A549 (cell line): ENCODE results near the gene SLIT3.

Source experiments
- MAFK ChIP-seq: fragments of 450-650 bp; IDR thresholded peaks from 2 replicates; pipeline ENCODE4 v1.6.1; 2014; ENCODE audit not compliant: partially characterized antibody
- TF ChIP-seq, protein P1 (sequence below): fragments of >200 bp; sonication (Bioruptor Twin); formaldehyde crosslinking; IDR thresholded peaks from 3 replicates; pipeline ENCODE4 v1.5.1; 2016
- TF ChIP-seq, protein P2 (sequence below): fragments of 200-600 bp; sonication (generic); IDR thresholded peaks from 2 replicates; pipeline ENCODE4 v1.6.1; 2016; ENCODE audit warnings: antibody characterized with exemption, mild to moderate bottlenecking, moderate library complexity

DNA sequence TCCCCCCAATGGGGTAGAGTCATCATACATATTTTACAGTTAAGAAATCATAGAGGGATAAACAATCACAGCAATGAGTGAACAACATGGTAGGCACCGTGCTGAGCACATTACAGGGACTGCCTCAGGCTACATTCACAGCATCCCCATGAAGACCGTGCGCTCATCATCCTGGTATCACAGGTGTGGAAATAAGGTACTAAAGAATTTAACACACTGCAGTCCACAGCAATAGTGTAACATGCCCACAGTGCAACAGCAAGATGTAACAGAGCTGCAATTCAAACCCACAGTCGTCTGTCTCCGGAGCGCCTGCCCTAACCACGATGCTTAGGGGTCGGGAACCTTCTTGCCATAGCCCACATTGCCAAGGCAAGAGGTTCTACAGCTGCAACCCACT, 5.6 kb downstream of the SLIT3 start:
- TF ChIP-seq, protein P1, sequence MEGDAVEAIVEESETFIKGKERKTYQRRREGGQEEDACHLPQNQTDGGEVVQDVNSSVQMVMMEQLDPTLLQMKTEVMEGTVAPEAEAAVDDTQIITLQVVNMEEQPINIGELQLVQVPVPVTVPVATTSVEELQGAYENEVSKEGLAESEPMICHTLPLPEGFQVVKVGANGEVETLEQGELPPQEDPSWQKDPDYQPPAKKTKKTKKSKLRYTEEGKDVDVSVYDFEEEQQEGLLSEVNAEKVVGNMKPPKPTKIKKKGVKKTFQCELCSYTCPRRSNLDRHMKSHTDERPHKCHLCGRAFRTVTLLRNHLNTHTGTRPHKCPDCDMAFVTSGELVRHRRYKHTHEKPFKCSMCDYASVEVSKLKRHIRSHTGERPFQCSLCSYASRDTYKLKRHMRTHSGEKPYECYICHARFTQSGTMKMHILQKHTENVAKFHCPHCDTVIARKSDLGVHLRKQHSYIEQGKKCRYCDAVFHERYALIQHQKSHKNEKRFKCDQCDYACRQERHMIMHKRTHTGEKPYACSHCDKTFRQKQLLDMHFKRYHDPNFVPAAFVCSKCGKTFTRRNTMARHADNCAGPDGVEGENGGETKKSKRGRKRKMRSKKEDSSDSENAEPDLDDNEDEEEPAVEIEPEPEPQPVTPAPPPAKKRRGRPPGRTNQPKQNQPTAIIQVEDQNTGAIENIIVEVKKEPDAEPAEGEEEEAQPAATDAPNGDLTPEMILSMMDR, result no peak
- TF ChIP-seq, protein P2, sequence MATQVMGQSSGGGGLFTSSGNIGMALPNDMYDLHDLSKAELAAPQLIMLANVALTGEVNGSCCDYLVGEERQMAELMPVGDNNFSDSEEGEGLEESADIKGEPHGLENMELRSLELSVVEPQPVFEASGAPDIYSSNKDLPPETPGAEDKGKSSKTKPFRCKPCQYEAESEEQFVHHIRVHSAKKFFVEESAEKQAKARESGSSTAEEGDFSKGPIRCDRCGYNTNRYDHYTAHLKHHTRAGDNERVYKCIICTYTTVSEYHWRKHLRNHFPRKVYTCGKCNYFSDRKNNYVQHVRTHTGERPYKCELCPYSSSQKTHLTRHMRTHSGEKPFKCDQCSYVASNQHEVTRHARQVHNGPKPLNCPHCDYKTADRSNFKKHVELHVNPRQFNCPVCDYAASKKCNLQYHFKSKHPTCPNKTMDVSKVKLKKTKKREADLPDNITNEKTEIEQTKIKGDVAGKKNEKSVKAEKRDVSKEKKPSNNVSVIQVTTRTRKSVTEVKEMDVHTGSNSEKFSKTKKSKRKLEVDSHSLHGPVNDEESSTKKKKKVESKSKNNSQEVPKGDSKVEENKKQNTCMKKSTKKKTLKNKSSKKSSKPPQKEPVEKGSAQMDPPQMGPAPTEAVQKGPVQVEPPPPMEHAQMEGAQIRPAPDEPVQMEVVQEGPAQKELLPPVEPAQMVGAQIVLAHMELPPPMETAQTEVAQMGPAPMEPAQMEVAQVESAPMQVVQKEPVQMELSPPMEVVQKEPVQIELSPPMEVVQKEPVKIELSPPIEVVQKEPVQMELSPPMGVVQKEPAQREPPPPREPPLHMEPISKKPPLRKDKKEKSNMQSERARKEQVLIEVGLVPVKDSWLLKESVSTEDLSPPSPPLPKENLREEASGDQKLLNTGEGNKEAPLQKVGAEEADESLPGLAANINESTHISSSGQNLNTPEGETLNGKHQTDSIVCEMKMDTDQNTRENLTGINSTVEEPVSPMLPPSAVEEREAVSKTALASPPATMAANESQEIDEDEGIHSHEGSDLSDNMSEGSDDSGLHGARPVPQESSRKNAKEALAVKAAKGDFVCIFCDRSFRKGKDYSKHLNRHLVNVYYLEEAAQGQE, result no peak
- TF ChIP-seq MAFK, result no peak
